HepG2 (cell line): ENCODE measurements around the gene SLC25A10. TPM values are rescaled to one million over a fixed set of nuclear protein-coding genes. Genes with fewer than 3 reads are reported as not detected.

Experiments used
- CCDC6 ChIP-seq: sonication (generic); formaldehyde crosslinking; IDR thresholded peaks from 2 replicates; pipeline ENCODE4 v1.8.1; 2022; ENCODE audit warnings: mild to moderate bottlenecking, missing genetic modification reagents, moderate library complexity
- ELF4 ChIP-seq: sonication (generic); formaldehyde crosslinking; IDR thresholded peaks from 2 replicates; pipeline ENCODE4 v1.5.0; 2020; ENCODE audit warnings: missing genetic modification reagents, mild to moderate bottlenecking, moderate library complexity, borderline replicate concordance
- FOXK1 ChIP-seq: sonication (generic); formaldehyde crosslinking; IDR thresholded peaks from 2 replicates; pipeline ENCODE4 v1.4.0; 2020; ENCODE audit warnings: low read depth, missing genetic modification reagents, borderline replicate concordance
- HOXA3 ChIP-seq: sonication (generic); formaldehyde crosslinking; IDR thresholded peaks from 2 replicates; pipeline ENCODE4 v1.5.0; 2020; ENCODE audit warnings: missing genetic modification reagents
- LCORL ChIP-seq, 2 experiments: fragments of 450-650 bp in 1 of 2; sonication (generic) in 1 of 2; formaldehyde crosslinking in 1 of 2; IDR thresholded peaks; 2 replicates each; pipeline versions ENCODE4 v1.5.0 to v1.6.1; 2017 to 2020; ENCODE audit warnings: antibody characterized with exemption in 1 of 2, missing genetic modification reagents in 1 of 2
- MED8 ChIP-seq: sonication (generic); formaldehyde crosslinking; IDR thresholded peaks from 2 replicates; pipeline ENCODE4 v1.8.1; 2023; ENCODE audit warnings: mild to moderate bottlenecking, missing genetic modification reagents; ENCODE audit not compliant: insufficient replicate concordance
- MTERF4 ChIP-seq: sonication (generic); formaldehyde crosslinking; IDR thresholded peaks from 2 replicates; pipeline ENCODE4 v1.8.0; 2023; ENCODE audit warnings: mild to moderate bottlenecking, missing genetic modification reagents
- YEATS4 ChIP-seq: sonication (generic); formaldehyde crosslinking; IDR thresholded peaks from 2 replicates; pipeline ENCODE4 v1.4.0; 2020; ENCODE audit warnings: missing genetic modification reagents, borderline replicate concordance
- ZBTB25 ChIP-seq: IDR thresholded peaks from 2 replicates; pipeline ENCODE4 v1.6.1; 2018; ENCODE audit warnings: missing genetic modification reagents
- ZFP90 ChIP-seq: sonication (generic); formaldehyde crosslinking; IDR thresholded peaks from 2 replicates; pipeline ENCODE4 v1.8.0; 2022; ENCODE audit warnings: missing genetic modification reagents, mild to moderate bottlenecking, inconsistent platforms, borderline replicate concordance
- ZNF510 ChIP-seq: sonication (generic); formaldehyde crosslinking; IDR thresholded peaks from 2 replicates; pipeline ENCODE4 v1.4.0; 2020; ENCODE audit warnings: low read depth, mild to moderate bottlenecking, missing genetic modification reagents
- ZNF710 ChIP-seq: sonication (generic); formaldehyde crosslinking; IDR thresholded peaks from 2 replicates; pipeline ENCODE4 v1.5.0; 2020; ENCODE audit warnings: mild to moderate bottlenecking, missing genetic modification reagents, borderline replicate concordance
- polyA plus RNA-seq, 8 experiments: library from polyadenylated mRNA; depleted of rRNA in 3 of 8; stranded (reverse) in 7 of 8; unstranded in 1 of 8; fragments of >200 nt; fragmentation: Illumina TruSeq in 4 of 8; extraction: Trizol in 4 of 8; gene quantifications; 2 replicates each; pipeline versions ENCODE4 v1.2.1 to v1.2.3, GENCODE V29; 2011 to 2016; ENCODE audit warnings: low read depth in 4 of 8, missing spikeins in 1 of 8, mixed read lengths in 1 of 8; ENCODE audit not compliant: insufficient read depth in 1 of 8
- total RNA-seq, 5 experiments: library from RNA; depleted of rRNA; stranded (reverse); fragments of >200 nt; fragmentation: Illumina TruSeq; extraction: Trizol; gene quantifications; 2 replicates each; pipeline ENCODE4 v1.2.3, GENCODE V29; 2016; ENCODE audit warnings: low read depth in 1 of 5
- TF ChIP-seq, protein P1 (sequence below): sonication (generic); formaldehyde crosslinking; conservative IDR thresholded peaks from 2 replicates; pipeline ENCODE4 v1.4.0; 2020; ENCODE audit warnings: mild to moderate bottlenecking, missing genetic modification reagents, moderate library complexity
- TF ChIP-seq, protein P2 (sequence below): IDR thresholded peaks from 2 replicates; pipeline ENCODE4 v1.4.0; 2020; ENCODE audit warnings: mild to moderate bottlenecking, missing genetic modification reagents

The SLC25A10 gene
- total and polyA plus RNA-seq, 2 of the 13 experiments (the other 11 are each of a cell fraction or from before 2014, with no cell fraction given): 46.5 to 140 TPM

GRCh38 chr17:81713556-81714411 lies 1.7 kb downstream of the SLC25A10 start (continued):
- TF ChIP-seq ZNF710 (peak; percentile 84; the same call in 1 of the 2 replicates), ELF4 (CRISPR knock-in tag) (no peak), YEATS4 (CRISPR knock-in tag) (peak; percentile 84), MED8 (CRISPR knock-in tag) (peak; percentile 32), ZFP90 (peak; percentile 82; the same call in 1 of the 2 replicates), ZNF510 (CRISPR knock-in tag) (peak; percentile 96; the same call in 1 of the 2 replicates), HOXA3 (CRISPR knock-in tag) (peak; percentile 71; the same call in 1 of the 2 replicates), CCDC6 (CRISPR knock-in tag) (no peak; the same call in 1 of the 2 replicates), LCORL (IDR thresholded peaks at IDR 0.05) (no peak), LCORL (CRISPR knock-in tag; IDR thresholded peaks at IDR 0.05) (peak; percentile 59), FOXK1 (CRISPR knock-in tag) (0 out of 2 replicates have a peak, but pooled peaks have one; percentile 21), ZBTB25 (CRISPR knock-in tag) (peak; percentile 30; the same call in 1 of the 2 replicates), MTERF4 (no peak)
- TF ChIP-seq, protein P1, sequence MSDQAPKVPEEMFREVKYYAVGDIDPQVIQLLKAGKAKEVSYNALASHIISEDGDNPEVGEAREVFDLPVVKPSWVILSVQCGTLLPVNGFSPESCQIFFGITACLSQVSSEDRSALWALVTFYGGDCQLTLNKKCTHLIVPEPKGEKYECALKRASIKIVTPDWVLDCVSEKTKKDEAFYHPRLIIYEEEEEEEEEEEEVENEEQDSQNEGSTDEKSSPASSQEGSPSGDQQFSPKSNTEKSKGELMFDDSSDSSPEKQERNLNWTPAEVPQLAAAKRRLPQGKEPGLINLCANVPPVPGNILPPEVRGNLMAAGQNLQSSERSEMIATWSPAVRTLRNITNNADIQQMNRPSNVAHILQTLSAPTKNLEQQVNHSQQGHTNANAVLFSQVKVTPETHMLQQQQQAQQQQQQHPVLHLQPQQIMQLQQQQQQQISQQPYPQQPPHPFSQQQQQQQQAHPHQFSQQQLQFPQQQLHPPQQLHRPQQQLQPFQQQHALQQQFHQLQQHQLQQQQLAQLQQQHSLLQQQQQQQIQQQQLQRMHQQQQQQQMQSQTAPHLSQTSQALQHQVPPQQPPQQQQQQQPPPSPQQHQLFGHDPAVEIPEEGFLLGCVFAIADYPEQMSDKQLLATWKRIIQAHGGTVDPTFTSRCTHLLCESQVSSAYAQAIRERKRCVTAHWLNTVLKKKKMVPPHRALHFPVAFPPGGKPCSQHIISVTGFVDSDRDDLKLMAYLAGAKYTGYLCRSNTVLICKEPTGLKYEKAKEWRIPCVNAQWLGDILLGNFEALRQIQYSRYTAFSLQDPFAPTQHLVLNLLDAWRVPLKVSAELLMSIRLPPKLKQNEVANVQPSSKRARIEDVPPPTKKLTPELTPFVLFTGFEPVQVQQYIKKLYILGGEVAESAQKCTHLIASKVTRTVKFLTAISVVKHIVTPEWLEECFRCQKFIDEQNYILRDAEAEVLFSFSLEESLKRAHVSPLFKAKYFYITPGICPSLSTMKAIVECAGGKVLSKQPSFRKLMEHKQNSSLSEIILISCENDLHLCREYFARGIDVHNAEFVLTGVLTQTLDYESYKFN (CRISPR knock-in tag): peak; percentile 74
- TF ChIP-seq, protein P2, sequence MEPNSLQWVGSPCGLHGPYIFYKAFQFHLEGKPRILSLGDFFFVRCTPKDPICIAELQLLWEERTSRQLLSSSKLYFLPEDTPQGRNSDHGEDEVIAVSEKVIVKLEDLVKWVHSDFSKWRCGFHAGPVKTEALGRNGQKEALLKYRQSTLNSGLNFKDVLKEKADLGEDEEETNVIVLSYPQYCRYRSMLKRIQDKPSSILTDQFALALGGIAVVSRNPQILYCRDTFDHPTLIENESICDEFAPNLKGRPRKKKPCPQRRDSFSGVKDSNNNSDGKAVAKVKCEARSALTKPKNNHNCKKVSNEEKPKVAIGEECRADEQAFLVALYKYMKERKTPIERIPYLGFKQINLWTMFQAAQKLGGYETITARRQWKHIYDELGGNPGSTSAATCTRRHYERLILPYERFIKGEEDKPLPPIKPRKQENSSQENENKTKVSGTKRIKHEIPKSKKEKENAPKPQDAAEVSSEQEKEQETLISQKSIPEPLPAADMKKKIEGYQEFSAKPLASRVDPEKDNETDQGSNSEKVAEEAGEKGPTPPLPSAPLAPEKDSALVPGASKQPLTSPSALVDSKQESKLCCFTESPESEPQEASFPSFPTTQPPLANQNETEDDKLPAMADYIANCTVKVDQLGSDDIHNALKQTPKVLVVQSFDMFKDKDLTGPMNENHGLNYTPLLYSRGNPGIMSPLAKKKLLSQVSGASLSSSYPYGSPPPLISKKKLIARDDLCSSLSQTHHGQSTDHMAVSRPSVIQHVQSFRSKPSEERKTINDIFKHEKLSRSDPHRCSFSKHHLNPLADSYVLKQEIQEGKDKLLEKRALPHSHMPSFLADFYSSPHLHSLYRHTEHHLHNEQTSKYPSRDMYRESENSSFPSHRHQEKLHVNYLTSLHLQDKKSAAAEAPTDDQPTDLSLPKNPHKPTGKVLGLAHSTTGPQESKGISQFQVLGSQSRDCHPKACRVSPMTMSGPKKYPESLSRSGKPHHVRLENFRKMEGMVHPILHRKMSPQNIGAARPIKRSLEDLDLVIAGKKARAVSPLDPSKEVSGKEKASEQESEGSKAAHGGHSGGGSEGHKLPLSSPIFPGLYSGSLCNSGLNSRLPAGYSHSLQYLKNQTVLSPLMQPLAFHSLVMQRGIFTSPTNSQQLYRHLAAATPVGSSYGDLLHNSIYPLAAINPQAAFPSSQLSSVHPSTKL (CRISPR knock-in tag): peak; percentile 67
